Panc1 (cell line): Measurements from ENCODE around the gene WFIKKN1. TPM values are rescaled to one million over a fixed set of nuclear protein-coding genes. Genes with fewer than 3 reads are reported as not detected.

ENCODE experiments used
- ATAC-seq: fragments of 200-7000 bp; cut with Tn5 transposase; 2 replicates; pipeline ENCODE4 v1.9.1; 2020; ENCODE audit warnings: mild to moderate bottlenecking, moderate library complexity
- BruUV-seq: library from RNA; stranded (reverse); fragments of 400-500 nt; replicated peaks from 2 replicates; lab custom pipeline; 2021; lab: Mats Ljungman, UMichigan
- CTCF ChIA-PET: fragments of 300-600 bp; sonication (Branson Sonifier 250); formaldehyde crosslinking; loops from one replicate; lab custom pipeline; 2022; ENCODE audit warnings: antibody characterized with exemption; lab: Charles Lee
- POLR2A ChIA-PET: fragments of 300-600 bp; sonication (Branson Sonifier 250); formaldehyde crosslinking; loops from one replicate; lab custom pipeline; 2022; ENCODE audit warnings: antibody characterized with exemption; lab: Charles Lee
- DNase-seq: peaks from one replicate; pipeline ENCODE4 v3.0.0-alpha.2; 2010; ENCODE audit warnings: low read depth, low spot score
- H3K27ac ChIP-seq: 2 replicates; pipeline ENCODE4 v1.5.1; 2011; ENCODE audit warnings: mild to moderate bottlenecking, low read length, inconsistent platforms
- H3K27me3 ChIP-seq: fragments of 200-500 bp; sonication (Bioruptor generic); 2 replicates; pipeline ENCODE4 v1.6.0; 2014; ENCODE audit warnings: low read length, inconsistent platforms; ENCODE audit not compliant: control insufficient read depth, insufficient read depth
- H3K36me3 ChIP-seq: fragments of 200-500 bp; sonication (Bioruptor generic); 2 replicates; pipeline ENCODE4 v1.5.1; 2014; ENCODE audit warnings: inconsistent platforms, mild to moderate bottlenecking, low read length, moderate library complexity; ENCODE audit not compliant: control insufficient read depth, insufficient read depth
- H3K4me1 ChIP-seq: 2 replicates; pipeline ENCODE4 v1.5.1; 2011; ENCODE audit warnings: inconsistent platforms, mild to moderate bottlenecking, low read length, moderate library complexity; ENCODE audit not compliant: control insufficient read depth, insufficient read depth
- H3K4me3 ChIP-seq, 2 experiments: 2 replicates each; pipeline ENCODE4 v1.5.1; 2011 to 2012; ENCODE audit warnings: low read depth in 2 of 2, low read length in 2 of 2, mild to moderate bottlenecking in 2 of 2, inconsistent platforms in 1 of 2, moderate library complexity in 1 of 2
- H3K9me3 ChIP-seq: fragments of 200-500 bp; sonication (Bioruptor generic); 2 replicates; pipeline ENCODE4 v1.5.1; 2014; ENCODE audit warnings: low read depth, mild to moderate bottlenecking, inconsistent platforms, low read length, moderate library complexity; ENCODE audit not compliant: control insufficient read depth, insufficient read depth
- CTCF ChIP-seq: fragments of 450-650 bp; IDR thresholded peaks from 2 replicates; pipeline ENCODE4 v1.5.1; 2017; ENCODE audit warnings: mild to moderate bottlenecking
- POLR2AphosphoS5 ChIP-seq: IDR thresholded peaks from 2 replicates; pipeline ENCODE4 v1.6.1; 2012; ENCODE audit warnings: mild to moderate bottlenecking, low read depth, low read length, moderate library complexity
- REST ChIP-seq, 2 experiments: IDR thresholded peaks; 2 replicates each; pipeline ENCODE4 v1.6.1; 2011 to 2012; ENCODE audit warnings: low read depth in 2 of 2, control low read depth in 1 of 2, low read length in 1 of 2, mild to moderate bottlenecking in 1 of 2, moderate library complexity in 1 of 2; ENCODE audit not compliant: insufficient read depth in 1 of 2
- SIN3A ChIP-seq: IDR thresholded peaks from 2 replicates; pipeline ENCODE4 v1.6.1; 2012; ENCODE audit warnings: low read depth, mild to moderate bottlenecking, low read length, moderate library complexity, borderline replicate concordance; ENCODE audit not compliant: insufficient read depth
- TCF7L2 ChIP-seq: IDR thresholded peaks from 2 replicates; pipeline ENCODE4 v1.6.1; 2011; ENCODE audit warnings: mild to moderate bottlenecking, low read depth, low read length, inconsistent platforms
- in situ Hi-C: cut with HindIII; loops from 2 replicates; pipeline ENCODE4 v1.10.0; 2016; ENCODE audit warnings: low sequenced_read_pairs, low pct_unique_long_range_greater_than_20kb
- intact Hi-C: fragments of 100-400 bp; cut with micrococcal nuclease; formaldehyde crosslinking; loops from one replicate; pipeline ENCODE4 v1.10.0; 2022; ENCODE audit not compliant: unreplicated experiment
- total RNA-seq: library from RNA; stranded (reverse); gene quantifications from one replicate; pipeline ENCODE4 v1.2.1, GENCODE V29; 2021; ENCODE audit not compliant: unreplicated experiment

Gene WFIKKN1
- total RNA-seq, 1 experiment from 2014 or later, result 2.0 TPM

- peaks cover 15% of the 10 kb centered on the region for H3K4me1 ChIP-seq
- ChIA-PET CTCF (no interaction called here), POLR2A (no interaction called here)
- no peaks in the 10 kb centered on the region for H3K36me3 ChIP-seq
- TF ChIP-seq CTCF (peak; percentile 31; the same call in 1 of the 2 replicates), REST (IDR thresholded peaks at IDR 0.05; ENCODE audit: insufficient read depth in 1 of 2, low read depth in 2 of 2, low read length in 1 of 2) (no peak)
- BruUV-seq, result no TSS peak
- peak overlapping the region; percentile 32; the same call in 1 of the 2 replicates for H3K27ac ChIP-seq
- no peak overlapping the region for H3K4me3 ChIP-seq
- H3K9me3 ChIP-seq, result no peaks in the 10 kb centered on the region
- no peak for DNase-seq
- H3K27me3 ChIP-seq, result no peaks in the 10 kb centered on the region
- 0 out of 2 replicates have a peak, but pooled peaks have one; percentile 0 for ATAC-seq
- in situ Hi-C loops (no loop called here), intact Hi-C loops (no loop called here)
These were observed 30.5 kb downstream of the WFIKKN1 start for GRCh38 chr16:661184-661821.

- in situ Hi-C loops (no loop called here), intact Hi-C loops (no loop called here)
- ATAC-seq (no peak), DNase-seq (no peak)
- peaks cover 15% of the 10 kb centered on the region for H3K4me1 ChIP-seq
- no peaks in the 10 kb centered on the region for H3K27me3 ChIP-seq
- no peak overlapping the region for H3K27ac ChIP-seq
- TF ChIP-seq REST (IDR thresholded peaks at IDR 0.05; ENCODE audit: insufficient read depth in 1 of 2, low read depth in 2 of 2, low read length in 1 of 2) (no peak), CTCF (no peak), SIN3A (no peak), POLR2AphosphoS5 (no peak), TCF7L2 (no peak)
- no peak overlapping the region for H3K4me3 ChIP-seq
- no peaks in the 10 kb centered on the region for H3K9me3 ChIP-seq
- ChIA-PET POLR2A (interaction anchor here (0.6 kb wide), 1 partner anchor 487 kb away, joined by 3 read pairs; no protein-coding TSS in a partner anchor), CTCF (no interaction called here)
- H3K36me3 ChIP-seq, result no peaks in the 10 kb centered on the region
- BruUV-seq, result no TSS peak
These were observed 31.3 kb downstream of the WFIKKN1 start for GRCh38 chr16:662095-662494.
